B cell (primary cell): ENCODE results near the gene DNAH2. TPM values are rescaled to one million over a fixed set of nuclear protein-coding genes. Genes with fewer than 3 reads are reported as not detected.
A peak's percentile ranks its signal among the peaks of the same experiment; 100 is the strongest.

ENCODE experiments used
- ATAC-seq: fragments of 200-7000 bp; cut with Tn5 transposase; one replicate; pipeline ENCODE4 v1.10.0; 2021; ENCODE audit warnings: low read depth, mild to moderate bottlenecking, moderate number of reproducible peaks, moderate library complexity
- CTCF ChIA-PET: fragments of 350-600 bp; sonication (Branson Sonifier 250); formaldehyde crosslinking; loops from one replicate; lab custom pipeline; 2021; ENCODE audit warnings: antibody characterized with exemption, inconsistent platforms; lab: Charles Lee
- POLR2A ChIA-PET: fragments of 350-600 bp; sonication (Branson Sonifier 250); formaldehyde crosslinking; loops from one replicate; lab custom pipeline; 2021; ENCODE audit warnings: antibody characterized with exemption; lab: Charles Lee
- DNase-seq: peaks from one replicate; pipeline ENCODE4 v3.0.0; 2013
- H2AFZ ChIP-seq: 2 replicates; pipeline ENCODE4 v1.6.1; 2012; ENCODE audit warnings: mild to moderate bottlenecking, low read depth, low read length; ENCODE audit not compliant: insufficient read depth, poor library complexity, severe bottlenecking
- H3K27ac ChIP-seq, 2 donors: 1 replicate in 1 of 2; 2 replicates in 1 of 2; pipeline ENCODE4 v1.5.1; 2012 to 2013; ENCODE audit warnings: low read length in 2 of 2, mild to moderate bottlenecking in 2 of 2, moderate library complexity in 1 of 2
- H3K27me3 ChIP-seq, 4 experiments: fragments of 200-600 bp in 1 of 4; sonication (generic) in 1 of 4; replicated peaks in 1 of 4; 1 replicate in 2 of 4; 2 replicates in 2 of 4; pipeline versions ENCODE4 v1.6.1 to v1.7.0; 2013 to 2016; ENCODE audit warnings: low read length in 3 of 4, mild to moderate bottlenecking in 2 of 4, mixed read lengths in 1 of 4, moderate library complexity in 1 of 4; ENCODE audit not compliant: insufficient read depth in 4 of 4, control insufficient read depth in 3 of 4; ENCODE audit errors: control extremely low read depth in 1 of 4
- H3K36me3 ChIP-seq, 2 experiments: replicated peaks in 1 of 2; 1 replicate in 1 of 2; 2 replicates in 1 of 2; pipeline versions ENCODE4 v1.6.1 to v1.7.1; 2013; ENCODE audit warnings: low read length in 1 of 2; ENCODE audit not compliant: insufficient read depth in 2 of 2, control insufficient read depth in 1 of 2; ENCODE audit errors: control extremely low read depth in 1 of 2, extremely low read depth in 1 of 2
- H3K4me1 ChIP-seq, 2 donors: fragments of 200-600 bp in 1 of 2; sonication (generic) in 1 of 2; 1 replicate in 1 of 2; 2 replicates in 1 of 2; pipeline versions ENCODE4 v1.5.1 to v1.6.1; 2013 to 2017; ENCODE audit warnings: low read length in 2 of 2; ENCODE audit not compliant: control insufficient read depth in 2 of 2, insufficient read depth in 2 of 2
- H3K4me2 ChIP-seq: replicated peaks from 2 replicates; pipeline ENCODE3; 2012; ENCODE audit warnings: mild to moderate bottlenecking, low read depth, low read length; ENCODE audit not compliant: poor library complexity, severe bottlenecking
- H3K4me3 ChIP-seq, 5 experiments: fragments of 200-600 bp in 1 of 5; sonication (generic) in 1 of 5; 1 replicate in 3 of 5; 2 replicates in 2 of 5; pipeline versions ENCODE4 v1.5.1 to v1.7.0; 2011 to 2016; ENCODE audit warnings: low read length in 4 of 5, mild to moderate bottlenecking in 4 of 5, low read depth in 2 of 5, control low read depth in 1 of 5, moderate library complexity in 1 of 5; ENCODE audit not compliant: insufficient read depth in 1 of 5; ENCODE audit errors: control extremely low read depth in 1 of 5, extremely low read depth in 1 of 5
- H3K79me2 ChIP-seq: fragments of 200-600 bp; sonication (generic); one replicate; pipeline ENCODE4 v1.6.0; 2016; ENCODE audit warnings: low read length; ENCODE audit not compliant: control insufficient read depth, insufficient read depth
- H3K9ac ChIP-seq: fragments of 200-600 bp; sonication (generic); 2 replicates; pipeline ENCODE4 v1.6.1; 2017; ENCODE audit warnings: mild to moderate bottlenecking, low read length, moderate library complexity
- H3K9me3 ChIP-seq, 3 donors: one replicate each; pipeline versions ENCODE4 v1.6.1 to v1.7.1; 2013; ENCODE audit warnings: low read length in 2 of 3; ENCODE audit not compliant: control insufficient read depth in 2 of 3, insufficient read depth in 1 of 3; ENCODE audit errors: control extremely low read depth in 1 of 3
- H4K20me1 ChIP-seq: 2 replicates; pipeline ENCODE4 v1.6.0; 2012; ENCODE audit warnings: mild to moderate bottlenecking, low read length; ENCODE audit not compliant: insufficient read depth, control insufficient read depth, poor library complexity, severe bottlenecking
- H3K27ac Mint-ChIP-seq: one replicate; pipeline ENCODE4 v1.8.0; 2021; ENCODE audit warnings: mixed read lengths
- H3K27me3 Mint-ChIP-seq: one replicate; pipeline ENCODE4 v1.8.0; 2021; ENCODE audit warnings: mixed read lengths
- H3K4me1 Mint-ChIP-seq: one replicate; pipeline ENCODE4 v1.8.0; 2021; ENCODE audit warnings: mixed read lengths
- H3K4me3 Mint-ChIP-seq: one replicate; pipeline ENCODE4 v1.8.0; 2021; ENCODE audit warnings: mixed read lengths
- H3K9me3 Mint-ChIP-seq: one replicate; pipeline ENCODE4 v1.8.0; 2022; ENCODE audit warnings: mixed read lengths; ENCODE audit not compliant: insufficient read depth
- CTCF ChIP-seq: fragments of 200-600 bp; IDR thresholded peaks from one replicate; pipeline ENCODE4 v1.8.0; 2022; ENCODE audit warnings: antibody characterized with exemption, mild to moderate bottlenecking
- EZH2 ChIP-seq: IDR thresholded peaks from 2 replicates; pipeline ENCODE4 v1.6.1; 2012; ENCODE audit warnings: borderline replicate concordance, low read depth, mild to moderate bottlenecking, moderate library complexity, low read length; ENCODE audit not compliant: insufficient read depth, poor library complexity, severe bottlenecking
- WGBS: methylation state at CpG from one replicate; pipeline ENCODE4 v1.1.5; 2013; ENCODE audit warnings: missing lambda C conversion rate; ENCODE audit not compliant: insufficient coverage; 5-methylcytosine and 5-hydroxymethylcytosine counted together
- intact Hi-C: fragments of 100-400 bp; cut with micrococcal nuclease; formaldehyde crosslinking; loops from one replicate; pipeline ENCODE4 v1.10.0; 2022
- polyA plus RNA-seq: library from polyadenylated mRNA; depleted of rRNA; stranded (reverse); fragments of >200 nt; gene quantifications from 2 replicates; pipeline ENCODE4 v1.2.3, GENCODE V29; 2012
- total RNA-seq, 2 donors: library from RNA; stranded (reverse); fragments of 120-200 nt in 1 of 2; gene quantifications; 1 replicate in 1 of 2; 2 replicates in 1 of 2; pipeline versions ENCODE4 v1.2.3 to v1.2.4, GENCODE V29; 2013 to 2022

Gene DNAH2
- total and polyA plus RNA-seq, 2 donors (not counting 1 experiment from before 2014, with no cell fraction given), result 0.03 TPM; not detected in 1

GRCh38 chr17:7840441-7840840, 122.9 kb downstream of the DNAH2 start:
- ChIA-PET CTCF (interaction anchor here (0.6 to 3.7 kb wide), 11 partner anchors 10 to 380 kb away, joined by 3 to 26 read pairs (median 4); partner anchors contain the start of genes CYB5D1 and NAA38), POLR2A (interaction anchor here (0.7 to 1.5 kb wide), 2 partner anchors 17 to 181 kb away, joined by 3 to 4 read pairs; partner anchors contain the start of gene NAA38)
- no peak for DNase-seq
- Histone ChIP-seq H3K27me3 (no peaks in the 10 kb centered on the region), H3K36me3 (peaks cover 0 to under 1% of the 10 kb centered on the region in 2 experiments), H3K9me3 (peaks cover 0 to 4% (median 0%) of the 10 kb centered on the region in 3 donors), H4K20me1 (peaks cover 43% of the 10 kb centered on the region), H3K27ac (peak overlapping the region in 1 of 2 donors; percentile 100), H2AFZ (no peak overlapping the region), H3K4me1 (peaks cover 49 to 82% of the 10 kb centered on the region in 2 donors), H3K4me3 (peak overlapping the region in 1 of 5 experiments; percentile 8), H3K9ac (no peak overlapping the region), H3K4me2 (no peak overlapping the region), H3K79me2 (peaks cover 24% of the 10 kb centered on the region)
- peaks cover 64% of the 10 kb centered on the region for H3K4me1 Mint-ChIP-seq
- no CpG with 5 or more reads among the region's 1 CpG for WGBS
- H3K27me3 Mint-ChIP-seq, result no peaks in the 10 kb centered on the region
- no peak for TF ChIP-seq EZH2
- TF ChIP-seq CTCF, result no peak
- no peak for ATAC-seq
- intact Hi-C loops, result loop anchor here (5.0 to 10.0 kb wide), 2 partner anchors 153 to 226 kb away; partner anchors contain the start of genes FXR2, TP53 and WRAP53
- H3K9me3 Mint-ChIP-seq, result no peaks in the 10 kb centered on the region
- peak overlapping the region; percentile 100 for H3K27ac Mint-ChIP-seq
- H3K4me3 Mint-ChIP-seq, result peak overlapping the region; percentile 100

- Histone ChIP-seq H3K36me3 (peaks cover 0 to 4% of the 10 kb centered on the region in 2 experiments), H2AFZ (no peak overlapping the region), H3K4me1 (peaks cover 51 to 84% of the 10 kb centered on the region in 2 donors), H4K20me1 (peaks cover 48% of the 10 kb centered on the region), H3K4me2 (peak overlapping the region; percentile 100), H3K9ac (peak overlapping the region; percentile 100), H3K27ac (peak overlapping the region; percentile 100), H3K79me2 (peaks cover 29% of the 10 kb centered on the region), H3K27me3 (no peaks in the 10 kb centered on the region), H3K9me3 (peaks cover 0 to 4% (median 0%) of the 10 kb centered on the region in 3 donors), H3K4me3 (peak overlapping the region in 2 of 5 experiments; percentile 8 to 94)
- no peaks in the 10 kb centered on the region for H3K27me3 Mint-ChIP-seq
- TF ChIP-seq EZH2 (no peak), CTCF (no peak)
- DNase-seq (no peak), ATAC-seq (no peak)
- no peaks in the 10 kb centered on the region for H3K9me3 Mint-ChIP-seq
- ChIA-PET POLR2A (interaction anchor here (1.5 kb wide), 1 partner anchor 16 kb away, joined by 4 read pairs; the partner anchor contains the start of gene NAA38), CTCF (interaction anchor here (0.7 to 3.7 kb wide), 11 partner anchors 10 to 219 kb away, joined by 3 to 26 read pairs (median 4); partner anchors contain the start of genes CYB5D1 and NAA38)
- peaks cover 66% of the 10 kb centered on the region for H3K4me1 Mint-ChIP-seq
- intact Hi-C loops, result loop anchor here (1.0 to 10.0 kb wide), 3 partner anchors 10 to 226 kb away; partner anchors contain the start of genes FXR2, TP53 and WRAP53
- no CpG with 5 or more reads among the region's 1 CpG for WGBS
- peak overlapping the region; percentile 100 for H3K27ac Mint-ChIP-seq
- peak overlapping the region; percentile 100 for H3K4me3 Mint-ChIP-seq
These were observed 123.3 kb downstream of the DNAH2 start for GRCh38 chr17:7840875-7841274.
